ENCODE results near the gene ANXA2R. TPM values are rescaled to one million over a fixed set of nuclear protein-coding genes. Genes with fewer than 3 reads are reported as not detected.

The ANXA2R gene
- polyA plus RNA-seq, 2 of the 4 experiments (the other 2 are of a cell fraction): 1.7 to 2.1 TPM

GRCh38 chr5:43016217-43016779 is 23.8 kb downstream of the ANXA2R start:
- H3K4me2 ChIP-seq: peak overlapping the region; percentile 72
- TF ChIP-seq CHD2 (IDR thresholded peaks at IDR 0.05; ENCODE audit: low read length, partially characterized antibody): no peak
- no peak for TF ChIP-seq MYC (IDR thresholded peaks at IDR 0.05; ENCODE audit: borderline replicate concordance, low read length)
- TF ChIP-seq, protein P1, sequence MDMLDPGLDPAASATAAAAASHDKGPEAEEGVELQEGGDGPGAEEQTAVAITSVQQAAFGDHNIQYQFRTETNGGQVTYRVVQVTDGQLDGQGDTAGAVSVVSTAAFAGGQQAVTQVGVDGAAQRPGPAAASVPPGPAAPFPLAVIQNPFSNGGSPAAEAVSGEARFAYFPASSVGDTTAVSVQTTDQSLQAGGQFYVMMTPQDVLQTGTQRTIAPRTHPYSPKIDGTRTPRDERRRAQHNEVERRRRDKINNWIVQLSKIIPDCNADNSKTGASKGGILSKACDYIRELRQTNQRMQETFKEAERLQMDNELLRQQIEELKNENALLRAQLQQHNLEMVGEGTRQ (IDR thresholded peaks at IDR 0.05): no peak
- no peak for TF ChIP-seq GATA3 (IDR thresholded peaks at IDR 0.05; ENCODE audit: borderline replicate concordance)
- TF ChIP-seq, protein P2, sequence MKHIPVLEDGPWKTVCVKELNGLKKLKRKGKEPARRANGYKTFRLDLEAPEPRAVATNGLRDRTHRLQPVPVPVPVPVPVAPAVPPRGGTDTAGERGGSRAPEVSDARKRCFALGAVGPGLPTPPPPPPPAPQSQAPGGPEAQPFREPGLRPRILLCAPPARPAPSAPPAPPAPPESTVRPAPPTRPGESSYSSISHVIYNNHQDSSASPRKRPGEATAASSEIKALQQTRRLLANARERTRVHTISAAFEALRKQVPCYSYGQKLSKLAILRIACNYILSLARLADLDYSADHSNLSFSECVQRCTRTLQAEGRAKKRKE (CRISPR knock-in tag; IDR thresholded peaks at IDR 0.05; ENCODE audit: low read depth): no peak
- TF ChIP-seq NPAS2 (CRISPR knock-in tag; IDR thresholded peaks at IDR 0.05; ENCODE audit: borderline replicate concordance): no peak
- no peak for TF ChIP-seq ZNF302 (CRISPR knock-in tag; IDR thresholded peaks at IDR 0.05)
- TF ChIP-seq ZSCAN20 (CRISPR knock-in tag; IDR thresholded peaks at IDR 0.05): no peak
- no peak for TF ChIP-seq SMC3 (IDR thresholded peaks at IDR 0.05)
- TF ChIP-seq BHLHE40 (IDR thresholded peaks at IDR 0.05; ENCODE audit: low read depth, low read length): no peak
- no peak for TF ChIP-seq CEBPB (IDR thresholded peaks at IDR 0.05)
- no peak for TF ChIP-seq BCL3 (IDR thresholded peaks at IDR 0.05)
- TF ChIP-seq NR3C1 (IDR thresholded peaks at IDR 0.05): no peak
- no peak for TF ChIP-seq HOXB13 (CRISPR knock-in tag; IDR thresholded peaks at IDR 0.05; ENCODE audit: low read depth)
- TF ChIP-seq MAZ (IDR thresholded peaks at IDR 0.05; ENCODE audit: borderline replicate concordance, low read depth, low read length): no peak
- H3K9me3 ChIP-seq: no peaks in the 10 kb centered on the region
- peaks cover 24% of the 10 kb centered on the region for H3K4me1 ChIP-seq
- FAIRE-seq (no peak), DNase-seq (ENCODE audit: low read depth in 1 of 2, low spot score in 1 of 2) (no peak), ATAC-seq (no peak)
- CTCF ChIA-PET: interaction anchor here (0.6 to 8.7 kb wide), 9 partner anchors 8 to 105 kb away, joined by 3 to 63 read pairs (median 4); no protein-coding TSS in a partner anchor
- peak overlapping the region in 1 of 2 experiments; percentile 96; a peak in 3 of 6 replicates for H3K27ac ChIP-seq
- POLR2A ChIA-PET: interaction anchor here (1.0 to 5.3 kb wide), 4 partner anchors 8 to 107 kb away, joined by 4 to 78 read pairs (median 4); no protein-coding TSS in a partner anchor
- no peak overlapping the region for H3K4me3 ChIP-seq
- WGBS (ENCODE audit: missing lambda C conversion rate): 70% methylated on average over 5 of the region's 5 CpGs

GRCh38 chr5:43014522-43014921 is 25.6 kb downstream of the ANXA2R start:
- no peak for FAIRE-seq
- Histone ChIP-seq H3K4me3 (no peak overlapping the region), H3K4me2 (no peak overlapping the region), H3K27ac (no peak overlapping the region), H3K9me3 (no peaks in the 10 kb centered on the region), H3K4me1 (peaks cover 31% of the 10 kb centered on the region)
- POLR2A ChIA-PET: no interaction called here
- DNase-seq (ENCODE audit: low read depth in 1 of 2, low spot score in 1 of 2): no peak
- TF ChIP-seq ZC3H11A (IDR thresholded peaks at IDR 0.05) (peak; percentile 42), JUN (IDR thresholded peaks at IDR 0.05) (no peak)
- CTCF ChIA-PET: interaction anchor here (1.0 to 8.7 kb wide), 4 partner anchors 21 to 106 kb away, joined by 3 to 63 read pairs (median 6); no protein-coding TSS in a partner anchor
- no peak for ATAC-seq

DNA sequence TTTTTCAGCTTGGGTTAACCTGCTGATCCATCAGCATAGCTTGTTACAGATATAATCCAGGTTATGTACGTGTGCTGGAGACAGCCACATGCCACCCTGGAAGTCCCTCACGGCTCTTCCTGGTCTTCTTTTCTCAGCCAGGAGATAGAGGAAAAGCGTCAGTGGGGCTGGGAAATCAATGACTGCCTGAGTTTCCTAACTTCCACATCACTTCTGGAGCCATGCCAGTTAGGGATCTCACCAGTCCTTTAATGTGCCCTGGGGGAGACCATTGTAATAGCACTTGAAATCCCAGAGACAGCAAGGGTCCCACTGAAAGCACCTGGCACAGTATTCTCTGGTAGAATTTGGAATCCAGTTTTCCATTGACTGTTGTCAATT is 29.2 kb downstream of the ANXA2R start:
- peaks cover 24% of the 10 kb centered on the region for H3K4me1 ChIP-seq
- WGBS (ENCODE audit: missing lambda C conversion rate): 93% methylated on average over 3 of the region's 3 CpGs
- no peak overlapping the region for H3K4me3 ChIP-seq
- peak overlapping the region in 1 of 2 experiments; percentile 93; a peak in 2 of 6 replicates for H3K27ac ChIP-seq
- TF ChIP-seq PHF8 (IDR thresholded peaks at IDR 0.05; ENCODE audit: borderline replicate concordance, low read depth): no peak
- no peak for TF ChIP-seq RAD21 (conservative IDR thresholded peaks at IDR 0.05 in 1 of 2, IDR thresholded peaks at IDR 0.05 in 1 of 2)
- TF ChIP-seq ZC3H11A (IDR thresholded peaks at IDR 0.05): no peak
- TF ChIP-seq TP53 (CRISPR knock-in tag; IDR thresholded peaks at IDR 0.05): no peak
- TF ChIP-seq HDAC2 (IDR thresholded peaks at IDR 0.05): no peak
- no peak for TF ChIP-seq ZNF302 (CRISPR knock-in tag; IDR thresholded peaks at IDR 0.05)
- TF ChIP-seq CHD2 (IDR thresholded peaks at IDR 0.05; ENCODE audit: low read length, partially characterized antibody): no peak
- no peak for TF ChIP-seq CBX8 (IDR thresholded peaks at IDR 0.05)
- TF ChIP-seq HEYL (CRISPR knock-in tag; IDR thresholded peaks at IDR 0.05): no peak
- TF ChIP-seq MAZ (IDR thresholded peaks at IDR 0.05; ENCODE audit: borderline replicate concordance, low read depth, low read length): no peak
- no peak for TF ChIP-seq KDM5A (IDR thresholded peaks at IDR 0.05)
- TF ChIP-seq GATA3 (IDR thresholded peaks at IDR 0.05; ENCODE audit: borderline replicate concordance): no peak
- TF ChIP-seq, protein P3, sequence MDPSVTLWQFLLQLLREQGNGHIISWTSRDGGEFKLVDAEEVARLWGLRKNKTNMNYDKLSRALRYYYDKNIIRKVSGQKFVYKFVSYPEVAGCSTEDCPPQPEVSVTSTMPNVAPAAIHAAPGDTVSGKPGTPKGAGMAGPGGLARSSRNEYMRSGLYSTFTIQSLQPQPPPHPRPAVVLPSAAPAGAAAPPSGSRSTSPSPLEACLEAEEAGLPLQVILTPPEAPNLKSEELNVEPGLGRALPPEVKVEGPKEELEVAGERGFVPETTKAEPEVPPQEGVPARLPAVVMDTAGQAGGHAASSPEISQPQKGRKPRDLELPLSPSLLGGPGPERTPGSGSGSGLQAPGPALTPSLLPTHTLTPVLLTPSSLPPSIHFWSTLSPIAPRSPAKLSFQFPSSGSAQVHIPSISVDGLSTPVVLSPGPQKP (IDR thresholded peaks at IDR 0.05; ENCODE audit: low read depth, low read length): no peak
- TF ChIP-seq ESRRA (IDR thresholded peaks at IDR 0.05; ENCODE audit: borderline replicate concordance, low read length): no peak
- no peak for TF ChIP-seq RARB (CRISPR knock-in tag; IDR thresholded peaks at IDR 0.05)
- no peak for TF ChIP-seq CEBPB (IDR thresholded peaks at IDR 0.05)
- H3K9me3 ChIP-seq: no peaks in the 10 kb centered on the region
- no peak overlapping the region for H3K4me2 ChIP-seq
- POLR2A ChIA-PET: no interaction called here
- DNase-seq (ENCODE audit: low read depth in 1 of 2, low spot score in 1 of 2) (no peak), ATAC-seq (no peak), FAIRE-seq (no peak)
- CTCF ChIA-PET: interaction anchor here (0.8 to 1.0 kb wide), 2 partner anchors 26 to 101 kb away, joined by 3 to 4 read pairs; no protein-coding TSS in a partner anchor
